AG09319 (cell line): ENCODE results near the gene RGS1.

ENCODE experiments used
- DNase-seq: peaks from one replicate; pipeline ENCODE4 v3.0.0-alpha.2; 2010; ENCODE audit warnings: low read depth; ENCODE audit errors: extremely low read depth
- CTCF ChIP-seq: IDR thresholded peaks from 2 replicates; pipeline ENCODE4 v1.5.1; 2011; ENCODE audit warnings: low read depth, mild to moderate bottlenecking, inconsistent platforms, low read length, moderate library complexity

RGS1 gene

GRCh38 chr1:192577145-192578140, 1.9 kb downstream of the RGS1 start:
- DNase-seq: no peak
- no peak for TF ChIP-seq CTCF

GRCh38 chr1:192578144-192578909, 2.8 kb downstream of the RGS1 start:
- no peak for DNase-seq
- no peak for TF ChIP-seq CTCF

- no peak for DNase-seq
- TF ChIP-seq CTCF: no peak
Measured at GRCh38 chr1:192579010-192579738, 3.6 kb downstream of the RGS1 start.

- peak; percentile 35 for DNase-seq
- TF ChIP-seq CTCF: peak; percentile 60
Measured at GRCh38 chr1:192580351-192580962, 4.9 kb downstream of the RGS1 start.

GRCh38 chr1:192581131-192581927, 5.8 kb downstream of the RGS1 start:
- DNase-seq: no peak
- no peak for TF ChIP-seq CTCF

GRCh38 chr1:192584866-192585265, 9.3 kb downstream of the RGS1 start:
- TF ChIP-seq CTCF: no peak
- no peak for DNase-seq
